ENCODE results near the gene TUBA8.
"Not testable (repeated sequence)": the region's sequence is repeated elsewhere in the genome, so short reads cannot be mapped to it uniquely, and the experiment has no call there.

TUBA8 gene

DNA sequence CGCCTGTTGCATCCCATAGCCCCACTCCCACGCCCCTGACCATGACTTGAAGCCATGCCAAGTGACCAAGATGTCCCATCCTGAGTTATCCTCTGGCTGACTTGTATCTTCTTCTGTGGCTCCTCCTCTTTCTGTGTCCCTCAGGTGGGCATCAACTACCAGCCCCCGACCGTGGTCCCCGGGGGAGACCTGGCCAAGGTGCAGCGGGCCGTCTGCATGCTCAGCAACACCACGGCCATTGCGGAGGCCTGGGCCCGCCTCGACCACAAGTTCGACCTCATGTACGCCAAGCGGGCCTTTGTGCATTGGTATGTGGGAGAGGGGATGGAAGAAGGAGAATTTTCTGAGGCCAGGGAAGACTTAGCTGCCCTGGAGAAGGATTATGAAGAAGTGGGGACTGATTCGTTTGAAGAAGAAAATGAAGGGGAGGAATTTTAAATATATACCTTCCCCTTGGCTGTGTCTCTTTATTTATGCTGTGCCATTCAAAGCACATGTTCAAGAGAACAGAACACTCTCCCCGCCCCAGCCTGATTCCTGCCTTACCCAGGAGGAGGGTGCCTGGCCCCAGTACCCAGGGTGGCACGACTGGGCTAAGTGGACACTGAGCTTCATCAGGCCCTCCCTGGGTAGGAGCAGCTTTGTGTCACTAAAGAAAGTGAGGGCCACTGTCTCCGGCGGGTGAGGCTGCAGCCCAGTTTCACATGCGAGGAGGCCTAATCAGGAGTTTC is 20.3 kb downstream of the TUBA8 start:
- no peak for DNase-seq (ENCODE audit: low read depth)

DNA sequence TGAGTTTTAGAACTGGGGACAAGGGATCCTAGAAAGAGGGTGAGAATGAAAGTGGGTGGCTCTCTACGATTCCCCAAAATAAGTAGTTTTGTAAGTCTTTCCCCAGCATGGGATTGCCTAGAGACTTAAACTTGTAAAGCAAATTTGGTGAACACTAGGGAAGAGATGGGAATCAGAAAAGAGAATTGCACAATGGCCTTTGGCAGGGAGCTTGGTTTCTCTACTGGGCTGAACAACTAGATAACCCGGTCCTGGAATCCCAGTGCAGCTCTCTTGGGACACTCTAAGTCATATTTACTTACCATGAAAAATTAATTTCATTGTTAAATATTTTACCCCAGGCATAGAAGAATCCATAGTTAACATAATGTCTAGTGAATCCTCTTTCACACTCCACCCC is 22.8 kb downstream of the TUBA8 start:
- DNase-seq (ENCODE audit: low read depth): no peak

DNA sequence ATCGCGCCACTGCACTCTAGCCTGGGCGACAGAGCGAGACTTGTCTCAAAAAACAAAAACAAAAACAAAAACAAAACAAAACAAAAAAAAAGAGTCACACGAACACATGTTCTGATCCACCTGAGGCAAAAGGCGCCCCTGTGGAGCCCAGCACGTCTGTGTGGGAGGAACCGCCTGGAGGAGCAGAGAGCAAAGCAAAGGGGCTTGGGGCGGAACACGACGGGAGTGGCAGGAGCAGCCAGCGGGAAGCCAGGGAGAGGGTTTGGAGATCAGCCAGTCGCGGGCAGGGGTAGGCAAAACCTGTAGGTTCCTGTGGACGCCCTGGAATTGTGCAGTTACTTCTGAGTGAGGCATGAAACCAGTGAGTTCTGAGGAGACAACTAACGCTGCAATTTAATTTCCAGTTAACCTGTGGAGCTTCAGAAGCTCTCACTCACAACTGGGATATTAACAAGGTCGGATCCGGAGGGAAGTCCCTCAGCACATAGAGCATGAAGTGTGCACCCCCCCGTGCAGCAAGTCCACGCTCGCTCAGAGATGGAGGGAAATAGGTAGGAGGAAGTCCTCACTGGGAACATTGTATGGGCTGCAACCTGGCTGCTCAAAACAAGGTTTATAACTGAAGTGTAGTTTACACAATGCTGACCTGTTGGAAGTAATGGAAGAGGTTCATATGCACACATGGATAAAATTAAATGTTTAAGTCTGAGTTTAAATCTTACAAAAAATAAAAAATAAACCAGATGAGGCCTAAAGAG is 26.1 kb downstream of the TUBA8 start:
- no peak for DNase-seq (ENCODE audit: low read depth)

DNA sequence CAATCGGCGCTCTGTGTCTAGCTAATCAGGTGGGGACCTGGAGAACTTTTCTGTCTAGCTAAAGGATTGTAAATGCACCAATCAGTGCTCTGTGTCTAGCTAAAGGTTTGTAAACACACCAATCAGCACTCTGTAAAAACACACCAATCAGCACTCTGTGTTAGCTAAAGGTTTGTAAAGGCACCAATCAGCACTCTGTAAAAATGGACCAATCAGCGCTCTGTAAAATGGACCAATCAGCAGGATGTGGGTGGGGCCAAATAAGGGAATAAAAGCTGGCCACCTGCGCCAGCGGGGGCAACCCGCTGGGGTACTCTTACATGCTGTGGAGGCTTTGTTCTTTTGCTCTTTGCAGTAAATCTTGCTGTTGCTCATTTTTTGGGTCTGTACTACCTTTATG is 30.4 kb downstream of the TUBA8 start:
- not testable (repeated sequence) for DNase-seq (ENCODE audit: low read depth)

DNA sequence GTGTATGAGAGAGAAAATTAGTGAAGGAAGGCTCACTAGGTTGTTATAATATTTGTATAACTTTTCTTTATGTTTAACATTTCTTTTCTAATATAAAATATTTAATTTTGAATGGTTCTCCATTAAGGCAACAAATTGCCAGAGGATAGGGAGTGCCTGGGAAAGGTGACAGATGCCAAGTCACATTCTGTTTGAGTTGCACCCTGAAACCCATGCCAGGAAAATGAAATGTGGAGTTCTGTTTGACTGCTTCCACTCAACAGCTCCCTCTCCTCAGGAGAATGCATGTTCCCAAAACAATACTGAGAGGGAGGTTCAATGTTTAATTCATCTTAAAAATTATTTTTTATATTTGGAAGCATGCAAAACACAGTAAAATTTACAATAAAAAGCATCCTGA is 33.5 kb downstream of the TUBA8 start:
- no peak for DNase-seq (ENCODE audit: low read depth)

DNA sequence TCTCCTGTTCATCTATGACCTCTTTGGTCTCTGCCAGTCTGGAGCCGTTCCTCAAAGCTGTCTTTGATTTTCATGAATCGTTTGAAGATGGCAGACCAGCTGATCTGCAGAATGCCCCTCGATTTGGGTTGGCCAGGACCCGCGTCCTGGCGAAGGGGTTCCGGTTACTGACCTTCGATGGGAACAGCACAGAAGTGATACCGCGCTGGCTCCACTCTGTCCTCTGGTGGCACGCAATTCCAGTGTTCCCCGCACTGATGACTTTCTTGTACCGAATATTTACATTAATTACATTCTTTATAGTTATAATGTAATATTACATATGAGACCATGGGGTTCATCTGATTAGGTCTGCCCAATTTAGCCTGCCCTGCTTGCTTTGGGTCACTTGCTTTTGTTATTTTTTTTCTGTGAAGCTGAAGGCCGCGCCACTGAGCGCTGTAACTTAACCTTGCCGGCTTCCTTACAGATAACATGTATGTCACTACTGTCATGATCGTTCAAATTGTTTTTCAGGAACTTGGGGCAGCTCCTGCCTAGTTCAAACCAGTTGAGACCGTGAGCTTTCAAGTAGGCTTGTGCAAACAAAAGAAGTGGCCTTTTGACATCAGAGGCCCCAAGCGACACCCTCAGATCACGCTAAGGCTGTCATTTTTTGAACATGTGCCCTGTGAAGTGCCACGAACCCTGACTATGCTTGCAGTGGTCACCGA is 35.2 kb downstream of the TUBA8 start:
- no peak for DNase-seq (ENCODE audit: low read depth)

DNA sequence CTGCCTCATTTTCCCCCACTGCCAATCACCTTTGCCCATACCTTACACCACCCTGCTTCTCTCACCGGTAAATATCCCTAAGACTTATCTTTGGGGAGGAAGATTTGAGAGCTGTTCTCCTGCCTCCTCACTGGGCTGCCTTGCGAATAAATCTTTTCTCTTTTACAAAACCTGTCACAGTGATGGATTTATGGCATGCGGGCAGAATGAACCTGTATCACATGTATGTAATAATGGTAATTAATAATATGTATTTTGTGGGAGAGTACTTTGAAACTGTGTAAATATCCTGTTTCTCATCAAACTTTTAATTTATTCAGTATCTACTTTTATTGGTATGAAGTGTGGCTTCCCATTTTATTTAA is 35.8 kb downstream of the TUBA8 start:
- DNase-seq (ENCODE audit: low read depth): no peak

DNA sequence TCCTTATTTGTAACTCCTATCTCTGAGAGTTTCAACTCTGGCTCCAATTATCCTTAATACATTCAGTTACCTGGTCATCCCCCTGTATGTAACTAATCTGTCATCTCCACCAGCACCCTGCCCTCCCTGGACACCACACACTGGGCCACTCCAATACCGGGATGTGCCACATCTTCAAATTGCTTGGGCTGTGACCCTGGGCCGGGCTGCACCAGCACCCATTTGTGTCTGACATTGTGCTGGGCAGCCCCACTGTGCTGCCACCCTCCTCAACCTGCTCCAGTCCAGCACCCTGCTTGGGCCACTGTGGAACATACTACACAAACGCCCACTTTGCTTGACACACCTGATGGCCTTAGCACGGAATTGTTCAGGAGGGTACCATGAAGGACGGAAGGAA is 37.2 kb downstream of the TUBA8 start:
- no peak for DNase-seq (ENCODE audit: low read depth)

DNA sequence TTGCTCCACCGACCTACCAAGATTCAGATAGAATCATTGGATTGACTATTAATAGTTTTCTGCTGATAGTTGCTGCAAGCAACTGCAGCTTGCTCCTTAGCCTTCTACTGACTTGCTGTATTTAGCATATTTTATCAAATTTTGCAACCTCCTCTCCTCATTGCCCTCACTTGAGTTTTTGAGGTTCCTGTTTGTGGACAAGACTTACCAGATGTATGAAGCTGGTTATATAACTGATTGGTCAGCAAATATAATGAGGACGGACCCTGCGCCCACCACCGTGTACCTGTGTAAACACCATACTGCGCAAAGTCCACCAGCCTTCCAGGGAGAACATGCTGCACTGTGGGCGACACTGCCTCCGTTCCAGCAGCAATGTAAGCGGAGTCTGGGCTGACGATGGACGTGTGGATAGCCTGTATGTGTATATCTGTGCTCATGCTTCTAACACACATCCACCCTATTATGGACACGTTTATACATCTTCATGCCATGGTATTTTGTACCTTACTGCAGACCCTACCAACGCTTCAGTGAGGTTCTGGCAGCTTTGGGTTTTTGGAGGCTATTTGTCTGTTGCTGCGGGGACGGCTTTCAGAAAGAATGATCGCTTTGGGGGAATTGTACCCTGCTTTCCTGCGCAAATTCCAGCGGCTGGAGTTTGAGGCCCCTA is 37.8 kb downstream of the TUBA8 start:
- no peak for DNase-seq (ENCODE audit: low read depth)

DNA sequence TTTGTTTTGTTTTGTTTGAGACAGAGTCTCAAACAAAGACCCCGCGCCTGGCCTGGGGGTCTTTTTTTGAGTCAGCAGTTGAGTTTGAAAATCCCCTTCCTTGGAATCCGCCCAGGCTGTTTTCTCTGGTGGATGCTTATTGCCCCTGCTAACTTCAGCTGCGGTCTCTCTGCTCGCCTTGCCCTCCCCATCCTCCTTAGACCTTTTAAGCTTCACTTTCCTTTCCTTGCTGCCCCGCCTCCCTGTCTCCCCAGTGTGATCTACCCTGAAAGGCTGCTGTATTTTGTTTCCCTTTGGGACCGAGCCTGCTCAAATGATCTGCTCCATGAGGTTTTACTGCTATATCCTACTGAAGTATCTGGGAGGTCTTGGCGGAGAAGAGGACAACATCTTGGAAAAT is 41.9 kb downstream of the TUBA8 start:
- DNase-seq (ENCODE audit: low read depth): no peak

DNA sequence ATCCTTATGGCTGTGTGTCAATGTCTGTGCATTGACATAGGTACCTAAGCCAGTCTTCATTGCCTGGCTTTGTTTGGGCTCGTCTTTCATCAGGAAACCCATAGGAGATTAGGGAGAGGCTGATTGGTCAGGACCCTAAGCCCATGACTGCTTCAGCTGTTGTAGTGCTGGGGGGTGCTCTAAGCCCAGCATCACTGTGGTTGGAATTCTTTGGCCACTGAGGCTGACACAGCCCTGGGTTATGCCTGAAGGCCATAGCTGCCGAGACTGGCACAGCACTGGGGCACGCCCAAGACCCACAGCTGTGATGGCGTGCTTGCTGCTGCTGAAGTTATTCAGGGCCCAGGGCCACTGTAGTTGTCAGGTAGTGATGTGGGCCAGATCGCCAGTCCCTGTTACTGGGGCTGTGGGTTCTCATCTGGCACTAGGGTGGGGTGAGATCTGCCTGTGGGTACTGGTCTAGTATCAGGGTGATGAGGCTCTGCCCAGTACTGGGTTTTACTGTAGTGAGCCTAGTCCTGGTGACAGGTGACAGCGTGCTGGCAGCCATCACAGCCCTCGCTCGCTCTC is 44.3 kb downstream of the TUBA8 start:
- no peak for DNase-seq (ENCODE audit: low read depth)

DNA sequence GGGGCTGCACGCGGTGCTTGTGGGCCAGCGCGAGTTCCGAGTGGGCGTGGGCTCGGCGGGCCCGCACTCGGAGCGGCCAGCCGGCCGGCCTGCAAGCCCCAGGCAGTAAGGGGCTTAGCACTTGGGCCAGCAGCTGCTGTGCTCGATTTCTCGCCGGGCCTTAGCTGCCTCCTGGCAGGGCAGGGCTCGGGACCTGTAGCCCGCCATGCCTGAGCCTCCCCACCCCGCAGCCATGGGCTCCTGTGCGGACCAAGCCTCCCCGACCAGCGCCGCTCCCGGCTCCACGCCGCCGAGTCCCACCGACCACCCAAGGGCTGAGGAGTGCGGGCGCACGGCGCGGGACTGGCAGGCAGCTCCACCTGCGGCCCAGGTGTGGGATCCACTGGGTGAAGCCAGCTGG is 44.9 kb downstream of the TUBA8 start:
- not testable (repeated sequence) for DNase-seq (ENCODE audit: low read depth)

DNA sequence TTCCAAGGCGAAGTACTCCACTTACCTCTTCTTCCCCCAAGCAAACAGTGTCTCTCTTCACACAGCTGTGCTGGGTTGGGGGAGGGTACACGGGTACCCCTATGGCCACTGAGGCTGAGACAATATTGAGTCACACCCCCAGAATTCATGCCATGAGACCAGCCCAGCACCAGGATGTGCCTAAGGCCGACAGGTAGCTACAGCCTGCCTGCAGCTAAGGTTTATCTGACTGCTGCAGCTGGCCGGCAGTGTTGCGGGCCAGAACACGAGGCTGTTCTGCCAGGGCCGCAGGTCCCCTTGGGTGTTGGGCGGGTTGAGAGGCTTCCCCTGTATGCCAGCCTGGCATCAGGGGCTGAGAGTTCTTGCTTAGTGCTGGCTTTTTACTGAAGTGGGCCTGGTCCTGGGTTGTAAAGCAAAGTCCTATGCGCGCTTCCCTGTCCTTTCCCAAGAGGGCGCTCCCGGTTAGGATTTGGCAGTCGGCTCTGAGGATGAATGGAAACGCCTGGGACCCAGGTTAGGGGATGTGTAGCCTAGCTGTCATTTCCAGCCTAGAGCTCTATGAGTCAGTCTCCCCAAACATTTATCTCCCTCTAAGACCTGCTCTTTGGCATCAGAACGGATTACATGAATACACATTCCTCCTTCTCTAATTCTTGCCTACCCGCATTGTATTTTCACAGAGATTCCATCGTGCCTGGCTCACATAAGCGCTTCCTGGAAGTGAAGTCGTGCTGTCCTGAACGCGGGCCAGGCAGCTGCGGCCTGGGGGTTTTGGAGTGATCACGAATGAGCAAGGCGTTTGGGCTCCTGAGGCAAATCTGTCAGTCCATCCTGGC is 46.5 kb downstream of the TUBA8 start:
- DNase-seq (ENCODE audit: low read depth): peak; percentile 22

DNA sequence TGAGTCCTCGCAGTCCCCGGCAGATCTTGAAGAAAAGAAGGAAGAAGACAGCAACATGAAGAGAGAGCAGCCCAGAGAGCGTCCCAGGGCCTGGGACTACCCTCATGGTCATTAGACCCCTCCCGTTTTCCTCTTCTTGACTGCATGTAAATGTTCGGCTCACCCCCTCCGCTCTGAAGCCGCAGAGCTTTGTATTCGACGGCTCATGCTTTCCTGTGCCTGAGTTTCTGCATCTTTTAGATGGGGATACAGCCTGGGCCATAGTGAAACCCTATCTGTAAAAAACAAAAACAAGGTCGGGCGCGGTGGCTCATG is 47.1 kb downstream of the TUBA8 start:
- no peak for DNase-seq (ENCODE audit: low read depth)

DNA sequence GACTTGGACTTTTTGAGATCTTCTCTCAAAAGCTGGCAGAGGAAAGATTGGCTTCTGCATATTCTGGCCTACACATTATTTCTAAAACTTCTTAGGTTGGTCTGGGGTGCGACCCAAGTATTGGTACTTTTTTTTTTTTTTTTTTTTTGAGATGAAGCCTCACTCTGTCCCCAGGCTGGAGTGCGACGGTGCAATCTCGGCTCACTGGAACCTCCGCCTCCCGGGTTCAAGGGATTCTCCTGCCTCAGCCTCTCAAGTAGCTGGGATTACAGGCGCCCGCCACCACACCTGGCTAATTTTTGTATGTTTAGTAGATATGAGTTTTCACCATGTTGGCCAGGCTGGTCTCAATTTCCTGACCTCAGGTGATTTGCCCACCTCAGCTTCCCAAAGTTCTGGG is 50.0 kb downstream of the TUBA8 start:
- not testable (repeated sequence) for DNase-seq (ENCODE audit: low read depth)

DNA sequence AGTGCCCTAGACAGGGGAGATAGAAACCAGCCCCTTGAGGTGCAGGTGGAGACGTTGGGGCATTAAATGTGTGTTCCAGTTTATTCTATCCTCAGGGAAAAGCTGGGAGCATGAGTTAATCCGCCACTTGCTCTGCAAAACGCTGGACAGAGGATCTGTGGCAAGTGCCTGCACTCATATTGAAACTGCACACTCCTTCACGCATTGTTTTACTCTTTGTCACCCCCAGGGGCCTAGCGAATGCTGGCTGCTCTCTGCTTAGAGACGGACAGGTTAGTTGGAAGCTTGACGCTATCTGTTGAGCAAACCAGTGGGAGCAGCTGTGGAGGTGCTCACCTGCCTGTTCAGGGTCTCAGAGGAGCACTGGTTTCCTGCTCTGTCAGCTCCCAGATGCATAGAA is 53.2 kb downstream of the TUBA8 start:
- not testable (repeated sequence) for DNase-seq (ENCODE audit: low read depth)

DNA sequence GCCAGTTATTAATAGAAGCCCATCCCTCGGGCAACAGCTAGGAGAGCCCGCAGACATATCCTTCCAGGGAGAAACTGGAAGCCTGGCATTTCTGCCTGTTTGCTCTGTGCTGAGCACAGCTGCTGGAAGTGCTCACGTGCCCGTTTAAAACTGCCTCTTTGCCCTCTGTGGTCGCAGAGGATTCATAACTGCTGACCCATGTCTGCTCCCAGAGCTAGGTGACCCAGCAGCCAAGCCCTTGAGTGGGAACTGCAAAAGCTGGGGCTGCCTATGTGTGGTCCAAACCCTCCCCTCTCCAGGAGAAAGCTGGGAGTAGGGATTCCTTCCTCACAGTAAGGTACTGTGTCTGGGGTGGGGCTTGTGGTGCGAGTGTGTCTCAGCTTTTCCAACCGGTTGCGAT is 54.0 kb downstream of the TUBA8 start:
- not testable (repeated sequence) for DNase-seq (ENCODE audit: low read depth)

DNA sequence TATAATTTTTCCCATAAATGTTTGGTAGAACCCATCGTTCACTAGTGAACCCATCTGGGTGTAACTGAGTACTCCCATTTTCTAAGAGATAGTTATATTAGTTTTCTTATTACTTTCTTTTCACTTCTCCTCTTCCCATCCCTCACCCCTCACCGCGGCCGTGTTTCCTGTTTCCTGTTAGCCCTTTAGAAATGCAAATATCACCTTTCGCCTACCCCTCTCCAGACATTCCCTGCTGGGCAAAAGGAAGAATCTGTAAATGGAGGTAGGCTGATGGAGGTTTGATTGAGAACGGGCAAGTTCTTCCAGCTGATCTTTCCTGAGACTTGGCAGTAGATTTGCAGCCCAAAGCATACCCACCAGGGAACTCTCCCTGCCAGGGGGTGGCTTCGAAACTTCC is 54.7 kb downstream of the TUBA8 start:
- DNase-seq (ENCODE audit: low read depth): not testable (repeated sequence)

DNA sequence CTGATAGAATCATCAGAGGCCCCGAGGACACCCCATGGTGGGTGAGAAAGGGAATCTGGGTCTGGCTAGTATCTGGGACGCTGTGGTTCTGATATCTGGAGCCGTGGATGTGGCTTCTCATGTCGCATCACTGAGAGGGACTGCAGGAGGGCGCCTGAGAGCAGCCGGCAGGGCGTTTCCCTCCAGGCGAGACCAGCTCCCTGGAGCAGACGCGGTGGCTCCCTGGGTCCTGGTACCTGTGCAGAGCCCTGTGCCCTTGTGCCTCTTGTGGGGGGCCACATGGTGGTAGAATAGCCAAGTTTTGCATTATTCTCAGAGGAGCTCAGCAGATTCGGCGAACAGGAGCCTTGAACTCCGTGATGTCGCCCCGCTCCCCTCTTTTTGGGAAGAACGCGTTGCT is 59.7 kb downstream of the TUBA8 start:
- not testable (repeated sequence) for DNase-seq (ENCODE audit: low read depth)

DNA sequence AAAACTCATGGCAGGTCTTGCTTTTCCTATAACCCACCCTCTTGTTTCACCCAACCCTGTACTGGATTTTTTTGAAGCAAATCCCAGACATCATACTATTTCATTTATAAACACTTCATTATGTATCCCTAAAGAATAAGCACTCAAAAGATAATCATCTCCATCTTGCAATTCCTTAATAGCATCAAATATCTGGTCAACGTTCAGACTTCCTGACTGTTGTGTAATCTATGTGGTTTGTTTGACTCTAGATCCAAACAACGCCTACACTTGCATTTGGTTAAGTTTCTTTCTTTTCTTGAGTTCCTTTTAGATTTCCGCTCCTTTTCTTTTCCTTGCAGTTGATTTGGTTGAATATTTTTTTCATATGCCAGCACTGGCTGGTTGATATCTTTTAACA is 61.6 kb downstream of the TUBA8 start:
- DNase-seq (ENCODE audit: low read depth): not testable (repeated sequence)

DNA sequence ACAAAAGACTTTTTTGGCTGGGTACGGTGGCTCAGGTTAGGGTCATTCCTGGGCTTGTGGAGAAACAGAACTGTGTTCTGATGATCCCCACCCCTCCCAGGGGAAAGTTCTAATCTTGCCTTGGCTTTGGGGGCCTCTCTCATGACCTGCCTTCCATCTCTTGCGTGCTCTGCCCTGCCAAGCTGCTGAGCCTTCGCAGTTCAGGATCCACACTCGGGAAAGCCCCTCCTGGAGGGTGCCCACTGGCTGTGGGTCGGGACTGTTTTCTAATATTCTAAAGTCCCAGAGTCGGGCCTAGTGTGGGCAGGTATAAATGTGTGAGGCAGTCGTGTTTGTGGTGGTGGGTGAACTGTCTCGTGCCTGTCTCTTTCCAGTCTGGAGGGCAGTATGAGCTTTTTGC is 62.2 kb downstream of the TUBA8 start:
- not testable (repeated sequence) for DNase-seq (ENCODE audit: low read depth)

Data from activated T-cell treated with anti-CD3 and anti-CD28 coated beads for 1 hour (primary cell).